ENCODE data around the gene TCAIM. TPM values are rescaled to one million over a fixed set of nuclear protein-coding genes. Genes with fewer than 3 reads are reported as not detected.

TCAIM gene
- total and polyA plus RNA-seq, 11 donors, result 17.0 to 45.0 (median 31.4) TPM

DNA sequence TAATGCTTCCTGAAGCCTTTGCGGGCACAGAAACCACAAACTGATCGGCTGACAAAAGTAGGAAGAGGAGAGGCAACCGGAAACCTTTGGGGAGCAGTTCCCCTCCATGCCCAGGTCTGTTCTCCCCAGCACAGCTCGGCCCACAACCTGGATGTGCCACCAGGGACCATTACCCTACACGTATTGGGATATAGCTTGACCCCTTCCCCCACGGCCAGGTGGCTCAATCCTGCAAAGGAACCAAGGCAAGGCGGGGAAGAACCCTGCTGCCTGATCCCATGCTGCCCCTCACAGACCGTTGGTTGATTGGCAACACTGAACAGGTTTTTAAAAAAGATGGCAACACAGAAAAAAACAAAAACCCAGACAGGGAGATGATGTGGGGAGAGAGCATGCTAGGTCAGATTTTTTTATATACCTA, 19.7 kb upstream of the TCAIM start:
- ATAC-seq (no peak), DNase-seq (no peak)
- no peak overlapping the region for H3K27ac ChIP-seq
- no peaks in the 10 kb centered on the region for H3K36me3 ChIP-seq
- TF ChIP-seq, protein P1, sequence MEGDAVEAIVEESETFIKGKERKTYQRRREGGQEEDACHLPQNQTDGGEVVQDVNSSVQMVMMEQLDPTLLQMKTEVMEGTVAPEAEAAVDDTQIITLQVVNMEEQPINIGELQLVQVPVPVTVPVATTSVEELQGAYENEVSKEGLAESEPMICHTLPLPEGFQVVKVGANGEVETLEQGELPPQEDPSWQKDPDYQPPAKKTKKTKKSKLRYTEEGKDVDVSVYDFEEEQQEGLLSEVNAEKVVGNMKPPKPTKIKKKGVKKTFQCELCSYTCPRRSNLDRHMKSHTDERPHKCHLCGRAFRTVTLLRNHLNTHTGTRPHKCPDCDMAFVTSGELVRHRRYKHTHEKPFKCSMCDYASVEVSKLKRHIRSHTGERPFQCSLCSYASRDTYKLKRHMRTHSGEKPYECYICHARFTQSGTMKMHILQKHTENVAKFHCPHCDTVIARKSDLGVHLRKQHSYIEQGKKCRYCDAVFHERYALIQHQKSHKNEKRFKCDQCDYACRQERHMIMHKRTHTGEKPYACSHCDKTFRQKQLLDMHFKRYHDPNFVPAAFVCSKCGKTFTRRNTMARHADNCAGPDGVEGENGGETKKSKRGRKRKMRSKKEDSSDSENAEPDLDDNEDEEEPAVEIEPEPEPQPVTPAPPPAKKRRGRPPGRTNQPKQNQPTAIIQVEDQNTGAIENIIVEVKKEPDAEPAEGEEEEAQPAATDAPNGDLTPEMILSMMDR (IDR thresholded peaks at IDR 0.05), result no peak
- TF ChIP-seq POLR2A (IDR thresholded peaks at IDR 0.05), result no peak
- no peaks in the 10 kb centered on the region for H3K4me1 ChIP-seq
- WGBS, 4 donors, result 56 to 68% (median 59%) methylated on average over 8 of the region's 8 CpGs
- H3K9me3 ChIP-seq, result no peaks in the 10 kb centered on the region
- H3K4me3 ChIP-seq, result no peak overlapping the region
- peaks cover 0 to 7% (median 0%) of the 10 kb centered on the region in 9 donors for H3K27me3 ChIP-seq
- intact Hi-C loops (cut with DNase I), result no loop called here

DNA sequence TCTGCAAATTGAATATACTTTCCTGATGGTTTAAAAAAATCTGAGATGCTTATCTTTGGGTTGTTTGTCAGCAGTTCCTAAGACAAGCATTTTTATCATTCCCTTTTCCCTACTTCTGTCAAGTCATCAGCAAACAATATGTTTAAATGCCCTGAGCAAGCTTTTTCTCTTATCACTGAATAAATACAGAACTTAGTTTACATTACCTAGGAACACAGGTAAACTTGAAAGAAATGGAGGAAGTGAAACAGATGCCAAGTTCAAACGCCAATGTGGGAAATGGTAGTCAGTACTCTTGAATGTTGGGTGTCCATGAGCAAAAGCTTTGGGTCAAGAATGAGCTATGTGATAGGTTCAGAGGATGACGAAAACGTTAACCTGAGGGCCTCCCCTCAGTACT, 17.2 kb upstream of the TCAIM start:
- no peaks in the 10 kb centered on the region for H3K9me3 ChIP-seq
- no peaks in the 10 kb centered on the region for H3K36me3 ChIP-seq

DNA sequence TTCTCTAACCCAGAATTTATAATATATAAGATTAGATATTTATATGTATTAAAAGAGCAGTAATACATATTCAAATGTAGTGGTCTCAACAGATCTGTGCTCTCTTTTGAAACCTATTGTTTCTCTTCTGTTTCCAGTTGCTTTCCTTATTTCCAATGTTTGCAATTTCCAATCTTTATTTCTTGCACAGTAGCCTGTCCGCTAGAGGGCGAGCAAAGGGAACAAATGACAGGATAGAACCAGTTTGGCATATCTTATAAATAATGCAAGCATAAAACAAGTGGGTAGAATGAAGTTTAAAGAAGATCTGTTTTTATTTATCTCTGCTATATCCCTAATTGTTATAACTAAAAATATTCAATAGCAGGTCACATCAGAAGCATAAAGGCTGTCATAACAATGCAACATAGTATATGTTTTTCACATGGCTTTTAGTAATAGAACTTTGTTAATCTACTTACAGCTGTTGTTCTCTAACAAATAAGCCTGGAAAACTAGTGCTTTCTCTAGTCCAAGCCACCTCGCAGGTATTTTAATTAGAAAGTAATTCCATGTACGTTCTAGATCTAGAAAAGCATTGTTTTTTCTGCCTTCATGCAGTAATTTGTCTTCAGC, 15.1 kb upstream of the TCAIM start:
- intact Hi-C loops (cut with DNase I), result loop anchor here in 4 of 10 donors (5.0 to 10.0 kb wide), 4 partner anchors 114 to 301 kb away; partner anchors contain the start of genes ZNF445 (in 4 of the 4) and ZNF197 (in 1 of the 4)
- Histone ChIP-seq H3K27me3 (no peaks in the 10 kb centered on the region), H3K4me3 (no peak overlapping the region), H3K27ac (no peak overlapping the region), H3K9me3 (no peaks in the 10 kb centered on the region), H3K36me3 (no peaks in the 10 kb centered on the region), H3K4me1 (no peaks in the 10 kb centered on the region)
- ATAC-seq (peak in 2 of 4 donors; percentile 34 to 48), DNase-seq (peak in 4 of 5 donors; percentile 53 to 73 (median 60))
- TF ChIP-seq POLR2A (IDR thresholded peaks at IDR 0.05), result no peak
- TF ChIP-seq, protein P1 (IDR thresholded peaks at IDR 0.05), result peak; percentile 60 to 92 (median 82)
- WGBS, 4 donors, result 3 to 6% (median 4%) methylated on average over 4 of the region's 4 CpGs

More for the DNA sequence above, 17.2 kb upstream of the TCAIM start:
- no peak overlapping the region for H3K4me3 ChIP-seq
- H3K4me1 ChIP-seq, result no peaks in the 10 kb centered on the region
- WGBS, 4 donors, result 51 to 66% (median 53%) methylated on average over 3 of the region's 3 CpGs
- DNase-seq, result no peak
- TF ChIP-seq, protein P1 (IDR thresholded peaks at IDR 0.05), result no peak
- TF ChIP-seq POLR2A (IDR thresholded peaks at IDR 0.05), result no peak
- ATAC-seq, result no peak
- intact Hi-C loops (cut with DNase I), result loop anchor here in 4 of 10 donors (5.0 to 10.0 kb wide), 4 partner anchors 116 to 303 kb away; partner anchors contain the start of genes ZNF445 (in 4 of the 4) and ZNF197 (in 1 of the 4)
- no peak overlapping the region for H3K27ac ChIP-seq
- peaks cover 0 to 7% (median 0%) of the 10 kb centered on the region in 9 donors for H3K27me3 ChIP-seq

DNA sequence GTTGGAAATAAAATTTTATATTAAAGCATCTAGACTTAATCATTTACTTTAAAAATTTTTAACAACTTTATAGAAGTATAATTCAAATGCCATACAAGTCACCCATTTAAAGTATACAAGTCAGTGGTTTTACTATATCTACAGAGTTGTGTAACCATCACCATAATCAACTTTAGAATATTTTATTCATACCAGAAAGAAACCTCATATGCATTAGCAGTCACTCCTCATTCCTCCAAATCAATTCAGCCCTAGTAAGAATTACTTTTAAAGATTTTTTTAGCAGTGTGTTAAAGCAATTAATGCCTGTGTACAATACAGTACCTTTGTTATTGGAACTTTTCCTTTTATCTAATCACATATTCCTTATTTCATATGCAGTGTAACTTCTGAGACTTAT, 14.0 kb upstream of the TCAIM start:
- no peaks in the 10 kb centered on the region for H3K9me3 ChIP-seq
- no peak overlapping the region for H3K27ac ChIP-seq
- H3K4me3 ChIP-seq, result no peak overlapping the region
- no peaks in the 10 kb centered on the region for H3K36me3 ChIP-seq
- ATAC-seq (no peak), DNase-seq (no peak)
- no peaks in the 10 kb centered on the region for H3K4me1 ChIP-seq
- TF ChIP-seq, protein P1 (IDR thresholded peaks at IDR 0.05), result no peak
- TF ChIP-seq POLR2A (IDR thresholded peaks at IDR 0.05), result no peak
- no peaks in the 10 kb centered on the region for H3K27me3 ChIP-seq
- intact Hi-C loops (cut with DNase I), result loop anchor here in 5 of 10 donors (2.0 to 10.0 kb wide), 5 partner anchors 113 to 300 kb away; partner anchors contain the start of genes ZNF445 (in 4 of the 5) and ZNF197 (in 1 of the 5)
